Neural progenitor cell (in vitro differentiated cells): ENCODE measurements around the gene C13orf42. TPM values are rescaled to one million over a fixed set of nuclear protein-coding genes. Genes with fewer than 3 reads are reported as not detected.

ENCODE experiments used
- DNase-seq: peaks from one replicate; pipeline ENCODE4 v3.0.0-alpha.2; 2016; ENCODE audit warnings: low spot score
- H2AFZ ChIP-seq: fragments of 200-600 bp; sonication (generic); replicated peaks from 2 replicates; pipeline ENCODE4 v1.6.1; 2016; ENCODE audit warnings: antibody characterized with exemption
- H3F3A ChIP-seq: fragments of 200-600 bp; sonication (generic); 2 replicates; pipeline ENCODE4 v1.6.1; 2016; ENCODE audit warnings: antibody characterized with exemption, low read depth
- H3K27ac ChIP-seq: fragments of 200-600 bp; sonication (generic); 2 replicates; pipeline ENCODE4 v1.5.1; 2016; ENCODE audit warnings: mild to moderate bottlenecking
- H3K27me3 ChIP-seq: fragments of 200-600 bp; sonication (generic); 2 replicates; pipeline ENCODE4 v1.6.1; 2016; ENCODE audit warnings: mild to moderate bottlenecking, moderate library complexity
- H3K36me3 ChIP-seq: fragments of 200-600 bp; sonication (generic); 2 replicates; pipeline ENCODE4 v1.5.1; 2016
- H3K4me1 ChIP-seq: fragments of 200-600 bp; sonication (generic); 2 replicates; pipeline ENCODE4 v1.6.1; 2016; ENCODE audit warnings: mixed run types
- H3K4me2 ChIP-seq: fragments of 200-600 bp; sonication (generic); 2 replicates; pipeline ENCODE4 v1.6.1; 2016
- H3K4me3 ChIP-seq: fragments of 200-600 bp; sonication (generic); 2 replicates; pipeline ENCODE4 v1.5.1; 2016
- H3K79me2 ChIP-seq: fragments of 200-600 bp; sonication (generic); 2 replicates; pipeline ENCODE4 v1.6.1; 2016; ENCODE audit warnings: low read depth
- H3K9ac ChIP-seq: fragments of 200-600 bp; sonication (generic); 2 replicates; pipeline ENCODE4 v1.6.1; 2016
- H3K9me3 ChIP-seq: fragments of 200-600 bp; sonication (generic); 2 replicates; pipeline ENCODE4 v1.5.1; 2016; ENCODE audit warnings: low read depth
- H4K20me1 ChIP-seq: fragments of 200-600 bp; sonication (generic); 2 replicates; pipeline ENCODE4 v1.6.1; 2016; ENCODE audit warnings: low read depth
- H3K27ac Mint-ChIP-seq: 3 replicates; pipeline ENCODE4 v1.8.0; 2021; ENCODE audit warnings: mixed read lengths
- H3K27me3 Mint-ChIP-seq: 2 replicates; pipeline ENCODE4 v1.8.0; 2022; ENCODE audit warnings: low read depth, mild to moderate bottlenecking, inconsistent platforms, moderate library complexity, mixed read lengths; ENCODE audit not compliant: insufficient read depth
- H3K36me3 Mint-ChIP-seq: 3 replicates; pipeline ENCODE4 v1.8.0; 2021; ENCODE audit warnings: mixed read lengths
- H3K4me1 Mint-ChIP-seq: 3 replicates; pipeline ENCODE4 v1.8.0; 2021; ENCODE audit warnings: mixed read lengths
- H3K4me3 Mint-ChIP-seq: 3 replicates; pipeline ENCODE4 v1.8.0; 2021; ENCODE audit warnings: mild to moderate bottlenecking, moderate library complexity, mixed read lengths
- H3K9me3 Mint-ChIP-seq: 3 replicates; pipeline ENCODE4 v1.8.0; 2020; ENCODE audit warnings: mixed read lengths
- EZH2 ChIP-seq: fragments of 200-600 bp; sonication (generic); IDR thresholded peaks from 2 replicates; pipeline ENCODE4 v1.6.1; 2017; ENCODE audit warnings: antibody characterized with exemption, mild to moderate bottlenecking, moderate library complexity
- EZH2phosphoT487 ChIP-seq: fragments of 200-600 bp; sonication (generic); IDR thresholded peaks from 2 replicates; pipeline ENCODE4 v1.6.1; 2017; ENCODE audit warnings: antibody characterized with exemption
- total RNA-seq: library from RNA; depleted of rRNA; stranded (reverse); fragments of >200 nt; gene quantifications from 2 replicates; pipeline ENCODE4 v1.2.3, GENCODE V29; 2015; ENCODE audit warnings: low replicate concordance
- TF ChIP-seq, protein P1 (sequence below): fragments of 200-600 bp; sonication (generic); IDR thresholded peaks from 2 replicates; pipeline ENCODE4 v1.5.1; 2017; ENCODE audit warnings: antibody characterized with exemption, mild to moderate bottlenecking

C13orf42 gene
- total RNA-seq, 1 donor from 2014 or later = 0.65 TPM

DNA sequence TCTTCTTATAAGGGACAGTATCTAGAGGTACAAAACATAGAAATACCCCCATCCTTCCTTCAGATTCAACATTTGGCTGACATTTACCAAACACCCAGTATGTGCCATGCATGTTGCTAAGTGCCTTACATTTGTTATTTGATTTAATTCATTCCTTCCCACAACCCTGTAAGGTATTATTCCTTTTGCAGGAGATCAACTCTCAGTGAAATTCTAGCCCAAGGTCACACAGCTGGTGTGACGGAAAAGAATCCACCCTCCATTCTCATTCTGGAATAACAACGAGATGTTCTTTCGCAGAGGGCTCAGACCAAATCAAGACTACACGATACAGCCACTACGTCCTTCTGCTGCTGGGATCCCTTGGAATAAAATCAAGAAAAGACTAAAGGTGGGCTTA is 67.8 kb downstream of the C13orf42 start:
- Histone ChIP-seq H3K27me3 (no peaks in the 10 kb centered on the region), H3K4me1 (no peaks in the 10 kb centered on the region), H4K20me1 (no peaks in the 10 kb centered on the region), H3K9ac (no peak overlapping the region), H3K36me3 (no peaks in the 10 kb centered on the region), H3K27ac (no peak overlapping the region), H3K4me2 (no peak overlapping the region), H3K9me3 (no peaks in the 10 kb centered on the region), H3K4me3 (no peak overlapping the region), H3K79me2 (no peaks in the 10 kb centered on the region), H3F3A (no peaks in the 10 kb centered on the region), H2AFZ (no peak overlapping the region)
- Mint-ChIP-seq H3K27me3 (peaks cover 2% of the 10 kb centered on the region), H3K27ac (no peak overlapping the region), H3K9me3 (peaks cover 2% of the 10 kb centered on the region), H3K4me3 (no peak overlapping the region), H3K4me1 (peaks cover 9% of the 10 kb centered on the region), H3K36me3 (no peaks in the 10 kb centered on the region)
- TF ChIP-seq, protein P1, sequence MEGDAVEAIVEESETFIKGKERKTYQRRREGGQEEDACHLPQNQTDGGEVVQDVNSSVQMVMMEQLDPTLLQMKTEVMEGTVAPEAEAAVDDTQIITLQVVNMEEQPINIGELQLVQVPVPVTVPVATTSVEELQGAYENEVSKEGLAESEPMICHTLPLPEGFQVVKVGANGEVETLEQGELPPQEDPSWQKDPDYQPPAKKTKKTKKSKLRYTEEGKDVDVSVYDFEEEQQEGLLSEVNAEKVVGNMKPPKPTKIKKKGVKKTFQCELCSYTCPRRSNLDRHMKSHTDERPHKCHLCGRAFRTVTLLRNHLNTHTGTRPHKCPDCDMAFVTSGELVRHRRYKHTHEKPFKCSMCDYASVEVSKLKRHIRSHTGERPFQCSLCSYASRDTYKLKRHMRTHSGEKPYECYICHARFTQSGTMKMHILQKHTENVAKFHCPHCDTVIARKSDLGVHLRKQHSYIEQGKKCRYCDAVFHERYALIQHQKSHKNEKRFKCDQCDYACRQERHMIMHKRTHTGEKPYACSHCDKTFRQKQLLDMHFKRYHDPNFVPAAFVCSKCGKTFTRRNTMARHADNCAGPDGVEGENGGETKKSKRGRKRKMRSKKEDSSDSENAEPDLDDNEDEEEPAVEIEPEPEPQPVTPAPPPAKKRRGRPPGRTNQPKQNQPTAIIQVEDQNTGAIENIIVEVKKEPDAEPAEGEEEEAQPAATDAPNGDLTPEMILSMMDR = no peak
- no peak for TF ChIP-seq EZH2
- no peak for TF ChIP-seq EZH2phosphoT487
- no peak for DNase-seq

DNA sequence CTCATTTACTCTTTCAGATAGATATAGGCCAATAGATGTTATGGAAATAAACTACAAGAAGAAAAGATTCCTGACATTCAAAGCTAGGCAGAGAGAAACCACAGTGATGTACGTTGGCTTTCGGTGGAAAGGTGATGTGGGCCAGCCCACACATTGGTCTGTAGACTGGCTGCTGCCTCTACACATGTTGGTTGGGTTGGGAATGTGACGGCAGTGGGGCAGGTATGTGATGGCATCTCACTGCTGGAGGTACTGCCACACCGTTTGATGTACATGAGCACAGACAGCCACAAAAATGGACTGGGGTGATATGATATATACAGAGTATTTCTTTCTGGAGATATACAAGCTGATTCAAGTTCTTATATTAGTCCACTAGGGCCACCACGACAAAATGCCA is 69.4 kb downstream of the C13orf42 start:
- Histone ChIP-seq H3K9me3 (no peaks in the 10 kb centered on the region), H3K27ac (no peak overlapping the region), H3K36me3 (no peaks in the 10 kb centered on the region), H3K9ac (no peak overlapping the region), H3F3A (no peaks in the 10 kb centered on the region), H3K27me3 (no peaks in the 10 kb centered on the region), H3K79me2 (no peaks in the 10 kb centered on the region), H3K4me1 (no peaks in the 10 kb centered on the region), H3K4me2 (no peak overlapping the region), H4K20me1 (no peaks in the 10 kb centered on the region), H2AFZ (no peak overlapping the region), H3K4me3 (no peak overlapping the region)
- DNase-seq = no peak
- peaks cover 9% of the 10 kb centered on the region for H3K4me1 Mint-ChIP-seq
- H3K9me3 Mint-ChIP-seq = peaks cover 2% of the 10 kb centered on the region
- no peak overlapping the region for H3K27ac Mint-ChIP-seq
- peaks cover 2% of the 10 kb centered on the region for H3K27me3 Mint-ChIP-seq
- no peak overlapping the region for H3K4me3 Mint-ChIP-seq
- no peaks in the 10 kb centered on the region for H3K36me3 Mint-ChIP-seq
- TF ChIP-seq EZH2 (no peak), EZH2phosphoT487 (no peak)
- TF ChIP-seq, protein P1 = no peak

DNA sequence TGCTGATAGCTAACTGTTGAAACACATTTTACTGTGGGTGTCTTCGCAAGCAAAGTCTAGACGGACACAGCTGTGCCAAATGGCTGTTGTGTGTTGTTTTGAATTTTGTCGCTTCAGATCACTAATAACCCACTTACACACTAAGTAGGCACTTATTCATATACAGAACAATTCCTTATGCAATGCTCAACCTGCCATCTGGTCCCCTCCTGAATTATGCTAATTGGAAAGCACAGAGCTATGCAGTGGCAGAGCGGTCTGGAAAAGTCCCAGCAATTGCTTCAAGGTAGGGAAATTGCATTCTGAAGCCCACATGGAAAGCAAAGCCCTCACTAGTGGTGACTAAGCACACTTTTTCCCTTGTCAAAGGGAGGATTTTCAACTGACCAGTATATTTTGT is 69.9 kb downstream of the C13orf42 start:
- Histone ChIP-seq H2AFZ (no peak overlapping the region), H3K27ac (no peak overlapping the region), H3F3A (no peaks in the 10 kb centered on the region), H3K79me2 (no peaks in the 10 kb centered on the region), H3K27me3 (no peaks in the 10 kb centered on the region), H3K36me3 (no peaks in the 10 kb centered on the region), H3K4me3 (no peak overlapping the region), H4K20me1 (no peaks in the 10 kb centered on the region), H3K9ac (no peak overlapping the region), H3K9me3 (no peaks in the 10 kb centered on the region), H3K4me1 (no peaks in the 10 kb centered on the region), H3K4me2 (no peak overlapping the region)
- TF ChIP-seq EZH2phosphoT487 (no peak), EZH2 (no peak)
- TF ChIP-seq, protein P1 = no peak
- no peak for DNase-seq
- H3K4me3 Mint-ChIP-seq = no peak overlapping the region
- H3K27me3 Mint-ChIP-seq = peaks cover 2% of the 10 kb centered on the region
- H3K27ac Mint-ChIP-seq = no peak overlapping the region
- H3K4me1 Mint-ChIP-seq = peaks cover 9% of the 10 kb centered on the region
- no peaks in the 10 kb centered on the region for H3K36me3 Mint-ChIP-seq
- no peaks in the 10 kb centered on the region for H3K9me3 Mint-ChIP-seq

DNA sequence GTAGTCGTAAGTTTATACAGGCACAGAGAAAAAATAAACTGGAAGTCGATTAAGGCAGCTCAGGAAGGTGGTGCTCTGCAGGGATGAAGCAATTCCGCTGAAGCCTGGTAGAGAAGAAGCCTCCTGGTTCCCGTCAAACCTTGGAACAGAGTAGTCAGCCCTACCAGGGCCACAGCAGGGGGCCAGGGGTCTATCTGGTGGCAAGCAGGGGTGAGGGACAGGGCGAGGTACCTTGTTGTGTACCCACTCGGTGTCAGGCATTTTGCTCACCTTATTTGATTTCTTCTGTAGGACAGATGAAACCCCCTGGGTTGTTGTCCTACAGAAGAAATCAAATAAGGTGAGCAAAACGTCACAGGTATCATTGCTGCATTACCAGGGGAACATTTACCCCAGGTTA is 70.6 kb downstream of the C13orf42 start:
- Mint-ChIP-seq H3K36me3 (no peaks in the 10 kb centered on the region), H3K27ac (no peak overlapping the region), H3K27me3 (peaks cover under 1% of the 10 kb centered on the region), H3K4me3 (no peak overlapping the region), H3K9me3 (no peaks in the 10 kb centered on the region), H3K4me1 (peaks cover 9% of the 10 kb centered on the region)
- Histone ChIP-seq H3K36me3 (no peaks in the 10 kb centered on the region), H3K79me2 (no peaks in the 10 kb centered on the region), H4K20me1 (no peaks in the 10 kb centered on the region), H3K27me3 (no peaks in the 10 kb centered on the region), H3K9me3 (no peaks in the 10 kb centered on the region), H3F3A (no peaks in the 10 kb centered on the region), H3K27ac (no peak overlapping the region), H3K4me1 (no peaks in the 10 kb centered on the region), H3K4me3 (no peak overlapping the region), H3K9ac (no peak overlapping the region), H3K4me2 (no peak overlapping the region), H2AFZ (no peak overlapping the region)
- no peak for TF ChIP-seq EZH2phosphoT487
- TF ChIP-seq EZH2 = no peak
- TF ChIP-seq, protein P1 = no peak
- no peak for DNase-seq
